K562 (cell line): ENCODE results near the gene DYNC2H1. TPM values are rescaled to one million over a fixed set of nuclear protein-coding genes. Genes with fewer than 3 reads are reported as not detected.

Source experiments
- ARHGAP35 ChIP-seq: fragments of 450-650 bp; IDR thresholded peaks from 2 replicates; pipeline ENCODE4 v1.6.1; 2018; ENCODE audit not compliant: partially characterized antibody
- BMI1 ChIP-seq: fragments of 150-350 bp; IDR thresholded peaks from 2 replicates; pipeline ENCODE4 v1.6.1; 2014; ENCODE audit warnings: low read length
- BRD4 ChIP-seq: fragments of 200-600 bp; sonication (generic); IDR thresholded peaks from 2 replicates; pipeline ENCODE4 v1.6.1; 2017; ENCODE audit warnings: inconsistent platforms
- DIDO1 ChIP-seq: fragments of 450-650 bp; IDR thresholded peaks from 2 replicates; pipeline ENCODE4 v1.6.1; 2016; ENCODE audit warnings: low read depth, missing biosample characterization, missing genetic modification characterization
- NFIC ChIP-seq: fragments of 450-650 bp; IDR thresholded peaks from 2 replicates; pipeline ENCODE4 v1.6.1; 2017; ENCODE audit warnings: mild to moderate bottlenecking, inconsistent platforms
- ZNF318 ChIP-seq, 2 experiments: fragments of 450-650 bp; IDR thresholded peaks; 2 replicates each; pipeline ENCODE4 v1.6.1; 2016; ENCODE audit warnings: mild to moderate bottlenecking in 2 of 2, borderline replicate concordance in 1 of 2, low read depth in 1 of 2, moderate library complexity in 1 of 2
- polyA plus RNA-seq, 8 experiments: library from polyadenylated mRNA; depleted of rRNA in 4 of 8; stranded (reverse) in 5 of 8; unstranded in 3 of 8; fragments of >200 nt; fragmentation: Nextera tagmentation in 2 of 8; fragmentation: Illumina TruSeq in 1 of 8; extraction: Ambion mirVana in 2 of 8; extraction: Trizol in 1 of 8; gene quantifications; 2 replicates each; pipeline versions ENCODE4 v1.2.1 to v1.2.3, GENCODE V29; 2011 to 2014; ENCODE audit warnings: inconsistent platforms in 1 of 8, missing spikeins in 1 of 8
- total RNA-seq, 7 experiments: library from RNA; depleted of rRNA in 6 of 7; stranded (reverse); fragments of >200 nt in 6 of 7; fragmentation: Illumina TruSeq in 2 of 7; extraction: Trizol in 2 of 7; gene quantifications; 2 replicates each; pipeline versions ENCODE4 v1.2.1 to v1.2.3, GENCODE V29; 2011 to 2021; ENCODE audit warnings: low replicate concordance in 1 of 7

The DYNC2H1 gene
- total and polyA plus RNA-seq, 9 of the 15 experiments (the other 6 are each of a cell fraction or from before 2014, with no cell fraction given): 0.08 to 0.64 (median 0.20) TPM

GRCh38 chr11:103413266-103413888, 304.2 kb downstream of the DYNC2H1 start (continued):
- TF ChIP-seq ARHGAP35: no peak
- no peak for TF ChIP-seq NFIC
- no peak for TF ChIP-seq ZNF318 (IDR thresholded peaks at IDR 0.05; ENCODE audit: borderline replicate concordance in 1 of 2, low read depth in 1 of 2)
- no peak for TF ChIP-seq DIDO1
- TF ChIP-seq BMI1: no peak
- no peak for TF ChIP-seq BRD4
